ENCODE results near the gene PFDN1.
"Not testable (repeated sequence)": the region's sequence is repeated elsewhere in the genome, so short reads cannot be mapped to it uniquely, and the experiment has no call there.

PFDN1 gene

GRCh38 chr5:140207250-140207964 lies 95.5 kb downstream of the PFDN1 start:
- no peak for DNase-seq

- no peak for DNase-seq
Observed at GRCh38 chr5:140205952-140206351, 96.9 kb downstream of the PFDN1 start.

GRCh38 chr5:140205216-140205615 lies 97.7 kb downstream of the PFDN1 start:
- DNase-seq = no peak

- no peak for DNase-seq
Observed at GRCh38 chr5:140202610-140203009, 100.3 kb downstream of the PFDN1 start.

- DNase-seq = no peak
Observed at GRCh38 chr5:140202078-140202477, 100.8 kb downstream of the PFDN1 start.

GRCh38 chr5:140198915-140199314 lies 104.0 kb downstream of the PFDN1 start:
- not testable (repeated sequence) for DNase-seq

GRCh38 chr5:140197023-140197422 lies 105.9 kb downstream of the PFDN1 start:
- DNase-seq = no peak

GRCh38 chr5:140196115-140196814 lies 106.6 kb downstream of the PFDN1 start:
- no peak for DNase-seq

Measured in activated CD4-positive, alpha-beta T cell treated with anti-CD3 and anti-CD28 coated beads, Interleukin-2, amount 50 U/mL, for 48 hours (primary cell).